ENCODE measurements around the gene CLCN6. TPM values are rescaled to one million over a fixed set of nuclear protein-coding genes. Genes with fewer than 3 reads are reported as not detected.

The CLCN6 gene
- total RNA-seq, 1 donor from 2014 or later = 16.1 TPM

- Histone ChIP-seq H3K36me3 (peaks cover 16% of the 10 kb centered on the region), H3K9me3 (replicated peaks) (no peaks in the 10 kb centered on the region), H3K27me3 (ENCODE audit: low read depth) (no peaks in the 10 kb centered on the region), H3K4me3 (peak overlapping the region; percentile 1), H3K4me1 (peaks cover 92% of the 10 kb centered on the region), H3K27ac (replicated peaks) (peak overlapping the region; percentile 98)
- TF ChIP-seq CTCF (IDR thresholded peaks at IDR 0.05; ENCODE audit: borderline replicate concordance) = no peak
- DNase-seq = no peak
- intact Hi-C loops (cut with micrococcal nuclease) = no loop called here
Observed at GRCh38 chr1:11788549-11789053, 17.4 kb upstream of the CLCN6 start.

GRCh38 chr1:11789126-11790067, 16.6 kb upstream of the CLCN6 start:
- Histone ChIP-seq H3K36me3 (peaks cover 24% of the 10 kb centered on the region), H3K4me3 (peak overlapping the region; percentile 38), H3K27ac (replicated peaks) (peak overlapping the region; percentile 98), H3K9me3 (replicated peaks) (no peaks in the 10 kb centered on the region), H3K27me3 (ENCODE audit: low read depth) (no peaks in the 10 kb centered on the region), H3K4me1 (peaks cover 98% of the 10 kb centered on the region)
- DNase-seq = no peak
- TF ChIP-seq CTCF (IDR thresholded peaks at IDR 0.05; ENCODE audit: borderline replicate concordance) = no peak
- intact Hi-C loops (cut with micrococcal nuclease) = no loop called here

- peaks cover 33% of the 10 kb centered on the region for H3K36me3 ChIP-seq
- peaks cover 98% of the 10 kb centered on the region for H3K4me1 ChIP-seq
Observed at GRCh38 chr1:11790101-11790879, 15.7 kb upstream of the CLCN6 start.

GRCh38 chr1:11790880-11791715, 14.9 kb upstream of the CLCN6 start:
- DNase-seq = peak; percentile 92
- no peaks in the 10 kb centered on the region for H3K27me3 ChIP-seq (ENCODE audit: low read depth)
- H3K36me3 ChIP-seq = peaks cover 41% of the 10 kb centered on the region
- no peak for TF ChIP-seq CTCF (IDR thresholded peaks at IDR 0.05; ENCODE audit: borderline replicate concordance)
- H3K4me1 ChIP-seq = peaks cover 98% of the 10 kb centered on the region
- H3K9me3 ChIP-seq (replicated peaks) = no peaks in the 10 kb centered on the region
- H3K27ac ChIP-seq (replicated peaks) = peak overlapping the region; percentile 98
- intact Hi-C loops (cut with micrococcal nuclease) = no loop called here
- H3K4me3 ChIP-seq = peak overlapping the region; percentile 38

More at GRCh38 chr1:11790101-11790879, 15.7 kb upstream of the CLCN6 start:
- H3K4me3 ChIP-seq = peak overlapping the region; percentile 38
- no peak for DNase-seq
- no peaks in the 10 kb centered on the region for H3K27me3 ChIP-seq (ENCODE audit: low read depth)
- H3K27ac ChIP-seq (replicated peaks) = peak overlapping the region; percentile 98
- TF ChIP-seq CTCF (IDR thresholded peaks at IDR 0.05; ENCODE audit: borderline replicate concordance) = no peak
- intact Hi-C loops (cut with micrococcal nuclease) = no loop called here
- no peaks in the 10 kb centered on the region for H3K9me3 ChIP-seq (replicated peaks)

GRCh38 chr1:11792106-11792505, 13.9 kb upstream of the CLCN6 start:
- intact Hi-C loops (cut with micrococcal nuclease) = no loop called here
- H3K27ac ChIP-seq (replicated peaks) = peak overlapping the region; percentile 98
- peaks cover 43% of the 10 kb centered on the region for H3K36me3 ChIP-seq
- peaks cover 98% of the 10 kb centered on the region for H3K4me1 ChIP-seq
- peak overlapping the region; percentile 37 for H3K4me3 ChIP-seq
- no peaks in the 10 kb centered on the region for H3K9me3 ChIP-seq (replicated peaks)
- H3K27me3 ChIP-seq (ENCODE audit: low read depth) = no peaks in the 10 kb centered on the region
- DNase-seq = peak; percentile 69
- no peak for TF ChIP-seq CTCF (IDR thresholded peaks at IDR 0.05; ENCODE audit: borderline replicate concordance)

Data from left ventricle myocardium inferior (tissue), 1 donor.